Bronchial epithelial cell (primary cell): ENCODE data around the gene ELMO1. TPM values are rescaled to one million over a fixed set of nuclear protein-coding genes. Genes with fewer than 3 reads are reported as not detected.

Experiments used
- DNase-seq: peaks from one replicate; pipeline ENCODE4 v3.0.0-alpha.2; 2010; ENCODE audit warnings: low read depth
- FAIRE-seq: peaks from 2 replicates; lab custom pipeline; 2011; peaks lifted over from hg19 to GRCh38; lab: Jason Lieb, UNC
- H3K27me3 ChIP-seq: 2 replicates; pipeline ENCODE4 v1.5.1; 2011; ENCODE audit warnings: low read length; ENCODE audit not compliant: control insufficient read depth, insufficient read depth
- H3K36me3 ChIP-seq: 2 replicates; pipeline ENCODE4 v1.5.1; 2011; ENCODE audit warnings: low read length; ENCODE audit not compliant: control insufficient read depth, insufficient read depth
- H3K4me3 ChIP-seq: 2 replicates; pipeline ENCODE4 v1.5.1; 2011; ENCODE audit warnings: mild to moderate bottlenecking, low read depth, low read length, control low read depth
- CTCF ChIP-seq: IDR thresholded peaks from 2 replicates; pipeline ENCODE4 v1.5.1; 2011; ENCODE audit warnings: mild to moderate bottlenecking, moderate library complexity, low read length, control low read depth, inconsistent platforms; ENCODE audit not compliant: insufficient read depth, severe bottlenecking
- total RNA-seq: library from RNA; depleted of rRNA; stranded (reverse); fragments of >200 nt; gene quantifications from 2 replicates; pipeline ENCODE4 v1.2.1, GENCODE V29; 2014

The ELMO1 gene
- total RNA-seq, 1 donor from 2014 or later, result under 0.01 TPM

- no peak for DNase-seq
- H3K36me3 ChIP-seq, result no peaks in the 10 kb centered on the region
- H3K27me3 ChIP-seq, result no peaks in the 10 kb centered on the region
- TF ChIP-seq CTCF, result no peak
- FAIRE-seq, result no peak
- H3K4me3 ChIP-seq, result no peak overlapping the region
Measured at GRCh38 chr7:37348982-37349381, 99.7 kb downstream of the ELMO1 start.

GRCh38 chr7:37346761-37347160 lies 101.9 kb downstream of the ELMO1 start:
- no peak overlapping the region for H3K4me3 ChIP-seq
- no peak for TF ChIP-seq CTCF
- no peaks in the 10 kb centered on the region for H3K27me3 ChIP-seq
- no peaks in the 10 kb centered on the region for H3K36me3 ChIP-seq
- DNase-seq (no peak), FAIRE-seq (no peak)

GRCh38 chr7:37344886-37345579 lies 103.6 kb downstream of the ELMO1 start:
- no peak for DNase-seq
- H3K36me3 ChIP-seq, result no peaks in the 10 kb centered on the region
- no peaks in the 10 kb centered on the region for H3K27me3 ChIP-seq
- H3K4me3 ChIP-seq, result no peak overlapping the region
- TF ChIP-seq CTCF, result no peak
- no peak for FAIRE-seq

GRCh38 chr7:37342688-37343471 lies 105.8 kb downstream of the ELMO1 start:
- FAIRE-seq (no peak), DNase-seq (no peak)
- Histone ChIP-seq H3K4me3 (no peak overlapping the region), H3K27me3 (no peaks in the 10 kb centered on the region), H3K36me3 (no peaks in the 10 kb centered on the region)
- no peak for TF ChIP-seq CTCF

- Histone ChIP-seq H3K36me3 (no peaks in the 10 kb centered on the region), H3K27me3 (no peaks in the 10 kb centered on the region), H3K4me3 (no peak overlapping the region)
- FAIRE-seq, result no peak
- TF ChIP-seq CTCF, result no peak
- DNase-seq, result no peak
Measured at GRCh38 chr7:37342176-37342687, 106.4 kb downstream of the ELMO1 start.
